SKM-1 treated with dmso at 0.1 percent for 144 hours (cell line): ENCODE data around the gene SLC5A10.

Experiments
- DNase-seq: peaks from one replicate; lab custom pipeline; 2025; ENCODE audit not compliant: unreplicated experiment; lab: John Stamatoyannopoulos, UW

The SLC5A10 gene

DNA sequence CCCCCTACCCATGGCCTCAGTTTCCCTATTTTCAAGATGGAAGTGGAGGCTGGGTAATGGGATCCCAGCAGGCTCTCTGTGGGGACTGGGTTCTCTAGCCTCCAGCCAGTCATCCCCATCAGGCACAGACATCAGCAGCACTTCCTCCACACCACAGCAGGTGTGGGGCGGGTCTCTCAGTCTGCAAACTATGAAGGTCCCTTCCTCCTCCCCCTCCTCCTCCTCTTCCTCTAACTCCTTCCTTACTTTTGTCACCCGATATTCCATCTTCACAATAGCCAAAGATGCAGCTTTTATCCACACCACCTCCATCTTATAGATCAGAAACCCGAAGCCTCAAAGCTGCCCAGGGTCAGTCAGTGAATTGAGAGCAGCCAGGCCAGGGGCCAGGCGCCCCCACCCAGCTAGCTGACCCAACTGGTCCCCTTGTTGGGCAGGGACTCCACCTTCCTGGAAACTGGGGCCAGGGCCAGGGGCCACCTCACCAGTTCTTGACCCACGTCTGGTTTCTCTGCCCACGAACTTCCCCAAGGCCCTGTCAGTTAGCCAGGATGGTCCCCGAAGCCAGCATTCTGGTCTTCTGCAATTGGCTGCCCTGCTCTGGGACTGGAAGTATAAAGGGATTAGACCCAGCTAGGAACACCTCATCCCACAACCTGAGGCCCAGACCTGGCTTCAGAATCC lies 50.1 kb downstream of the SLC5A10 start:
- no peak for DNase-seq

DNA sequence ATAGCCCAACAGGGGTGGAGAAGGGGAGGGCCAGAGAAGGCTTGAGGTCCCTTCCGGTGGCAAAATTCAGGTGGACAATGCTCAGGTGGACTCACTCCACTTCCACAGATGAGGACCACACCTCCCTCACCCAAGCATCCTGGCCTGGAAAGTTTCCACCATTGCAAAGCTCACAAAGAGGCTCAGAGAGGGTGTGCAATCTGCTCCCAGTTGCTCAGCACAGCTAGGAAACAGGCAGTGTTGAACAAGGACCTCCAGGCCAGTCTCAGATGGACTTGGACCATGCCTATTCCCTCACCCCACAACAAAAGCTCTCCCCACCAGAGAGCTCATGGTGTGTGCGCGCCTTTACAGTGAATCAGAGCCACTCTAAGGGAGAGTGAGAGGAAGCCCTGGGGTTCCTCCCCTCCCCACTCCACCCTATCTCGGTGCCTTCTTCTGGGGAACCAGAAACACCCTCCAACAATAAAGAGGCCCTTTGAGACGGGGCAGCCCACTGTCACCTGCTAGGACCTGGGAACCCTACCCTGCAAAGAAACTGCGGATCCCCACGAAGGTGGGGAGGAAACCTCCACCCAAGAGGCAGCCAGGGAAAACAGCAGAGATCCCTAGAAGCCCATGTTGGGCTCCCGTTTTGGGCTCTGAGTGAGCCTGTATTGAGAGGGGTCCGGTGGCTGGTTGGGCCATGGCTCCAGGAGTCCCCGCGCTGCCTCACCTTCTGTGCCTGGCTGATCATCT lies 51.0 kb downstream of the SLC5A10 start:
- no peak for DNase-seq

DNA sequence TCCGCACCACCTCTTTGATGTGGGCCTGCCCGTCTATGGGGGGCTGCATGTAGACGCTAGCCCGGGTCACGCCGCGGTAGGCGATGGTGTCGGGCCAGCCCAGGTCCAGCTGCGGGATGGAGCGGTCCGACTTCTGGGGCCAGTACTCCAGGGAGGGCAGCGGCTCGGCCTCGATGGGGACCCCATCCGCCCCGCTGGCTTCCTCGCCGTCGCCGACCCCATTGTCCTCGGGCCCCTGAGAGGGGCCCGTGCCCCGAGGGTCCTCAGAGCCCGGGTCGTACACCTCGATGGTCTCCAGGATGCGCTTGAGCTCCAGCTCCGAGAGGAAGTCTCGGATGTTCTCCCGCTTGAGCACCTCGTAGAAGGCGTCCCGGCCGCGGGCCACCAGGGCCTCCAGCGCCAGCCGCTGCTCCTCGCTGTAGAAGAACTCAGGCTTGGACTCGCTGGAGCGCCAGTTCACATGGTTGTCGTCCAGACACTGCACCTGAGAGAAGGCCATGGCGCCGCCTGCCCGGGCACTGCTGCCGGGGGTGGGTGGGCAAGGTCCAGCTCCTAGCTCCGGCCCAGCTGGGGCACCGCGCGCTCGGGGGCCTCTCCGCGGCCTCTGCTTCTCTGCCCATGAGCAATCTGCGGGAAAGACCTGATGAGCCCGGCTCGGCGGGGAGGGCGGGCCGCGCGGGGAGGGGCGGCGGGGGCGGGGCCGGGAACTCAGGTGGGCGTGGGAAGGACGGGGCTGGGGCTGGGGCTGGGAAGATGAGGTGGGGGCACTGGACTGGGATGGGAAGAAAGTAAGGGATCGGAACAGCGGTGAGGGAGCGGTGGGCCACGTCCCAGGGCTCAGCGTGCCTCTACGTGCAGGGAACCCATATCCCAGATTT lies 51.8 kb downstream of the SLC5A10 start:
- no peak for DNase-seq

DNA sequence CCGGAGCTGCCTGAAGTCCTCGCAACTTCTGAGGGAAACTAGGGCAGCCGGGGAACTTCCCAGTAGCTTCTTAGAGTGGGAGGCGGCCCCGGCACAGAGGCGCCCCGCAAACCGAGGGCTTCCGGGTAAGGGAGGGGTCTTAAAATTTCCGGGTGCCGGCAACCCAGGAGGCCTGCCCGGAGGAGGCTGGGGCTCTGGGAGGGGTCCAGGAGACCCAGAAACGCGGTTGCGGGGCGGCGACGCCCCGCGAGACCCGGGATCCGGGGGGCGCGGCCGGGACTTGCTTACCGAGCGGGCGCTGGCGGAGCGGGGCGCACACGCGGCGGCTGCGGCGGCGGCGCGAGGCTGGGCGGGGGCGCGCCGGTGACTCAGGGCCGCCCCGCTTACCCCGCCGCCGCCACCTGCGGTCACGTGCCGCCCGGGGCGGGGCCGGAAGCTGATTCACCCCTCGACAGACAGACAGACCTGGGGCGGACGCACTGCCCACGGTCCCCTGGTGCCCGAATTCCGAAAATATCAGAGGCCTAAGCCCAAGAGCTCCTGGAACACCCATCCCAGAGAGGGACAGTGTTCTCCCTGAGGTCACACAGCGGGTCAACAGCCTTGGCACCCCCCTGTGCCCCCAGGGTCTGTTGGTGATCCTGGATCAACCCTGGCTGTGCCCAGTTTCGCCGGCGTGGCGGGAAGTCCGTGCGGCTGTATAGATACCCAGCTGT lies 52.6 kb downstream of the SLC5A10 start, which contains the start of gene FAM83G:
FAM83G (minus strand) TSS at position 344 of the 716 bp plus-strand sequence. CDS start 723 bp downstream, outside the sequence.
- DNase-seq, result peak; percentile 29

DNA sequence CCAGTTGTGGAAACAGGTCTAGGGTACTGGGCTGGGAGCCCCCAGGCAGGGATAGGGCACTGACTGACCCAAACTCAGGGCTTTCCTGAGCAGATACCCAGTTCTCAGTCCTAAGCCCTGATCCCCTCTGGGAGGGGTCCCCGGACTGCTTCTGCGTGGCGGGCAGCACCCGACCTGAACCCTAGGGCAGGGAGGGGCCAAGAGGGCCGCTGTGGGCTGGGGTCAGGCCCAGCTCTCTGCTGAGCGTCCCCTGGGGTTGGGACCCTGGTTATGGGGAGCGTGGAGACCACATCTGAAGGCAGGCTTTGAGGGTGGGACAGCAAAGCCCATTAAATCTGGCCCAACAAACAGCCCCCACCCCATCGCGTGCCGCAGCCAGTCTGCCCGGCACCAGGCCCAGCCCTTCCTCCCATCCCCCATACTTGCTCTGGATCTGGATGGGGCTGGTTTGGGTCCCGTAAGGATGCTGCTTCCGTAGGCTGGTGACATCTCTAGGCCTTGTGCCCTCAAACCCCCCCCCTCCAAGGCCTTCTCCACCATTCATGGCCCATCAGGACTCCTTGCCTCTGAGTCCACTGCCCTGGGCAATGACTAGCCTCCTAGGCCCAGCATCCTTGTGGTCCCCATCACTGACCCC lies 53.3 kb downstream of the SLC5A10 start:
- no peak for DNase-seq

DNA sequence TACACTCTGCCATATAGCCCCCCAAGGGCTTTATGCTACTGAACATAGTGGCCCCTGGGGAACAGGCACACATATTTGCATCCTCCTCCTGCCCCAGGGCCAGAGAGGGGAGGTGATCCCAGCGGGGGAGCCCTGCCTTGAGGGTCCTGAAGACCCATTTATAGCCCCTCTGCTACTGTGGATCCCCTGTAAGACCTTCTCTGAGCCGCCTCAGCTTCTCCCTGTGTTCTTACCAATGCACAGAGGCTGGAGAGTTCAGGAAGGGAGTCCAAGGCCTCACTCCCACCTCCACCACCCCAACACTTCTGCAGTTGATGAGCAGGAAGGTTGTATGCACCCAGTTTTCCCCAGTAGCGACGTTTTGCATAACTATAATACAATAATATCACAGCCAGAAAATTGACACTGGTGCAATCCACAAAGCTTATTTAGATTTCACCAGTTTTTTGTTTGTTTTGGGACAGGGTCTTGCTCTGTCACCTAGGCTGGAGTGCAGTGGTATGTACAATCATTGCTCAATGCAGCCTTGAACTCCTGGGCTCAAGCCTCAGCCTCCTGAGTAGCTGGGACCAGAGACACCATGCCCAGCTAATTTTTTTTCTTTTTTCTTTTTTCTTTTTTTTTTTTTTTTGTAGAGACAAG lies 53.9 kb downstream of the SLC5A10 start:
- no peak for DNase-seq

DNA sequence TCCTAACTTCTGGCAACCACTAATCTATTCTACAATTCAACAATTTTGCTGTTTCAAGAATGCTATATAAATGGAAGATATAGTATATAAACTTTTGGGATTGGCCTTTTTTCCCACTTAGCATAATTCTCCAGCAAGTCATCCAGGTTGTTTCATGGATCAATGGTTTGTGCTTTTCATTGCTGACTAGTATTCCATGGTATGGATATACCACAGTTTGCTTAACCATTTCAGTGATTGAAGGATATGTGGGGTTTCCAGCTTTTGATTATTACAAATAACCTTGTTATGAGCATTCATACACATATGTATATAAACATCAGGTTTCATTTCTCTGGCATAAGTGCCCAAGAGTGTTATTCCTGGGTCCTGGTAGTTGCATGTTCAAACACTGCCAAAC lies 54.7 kb downstream of the SLC5A10 start:
- DNase-seq, result no peak

DNA sequence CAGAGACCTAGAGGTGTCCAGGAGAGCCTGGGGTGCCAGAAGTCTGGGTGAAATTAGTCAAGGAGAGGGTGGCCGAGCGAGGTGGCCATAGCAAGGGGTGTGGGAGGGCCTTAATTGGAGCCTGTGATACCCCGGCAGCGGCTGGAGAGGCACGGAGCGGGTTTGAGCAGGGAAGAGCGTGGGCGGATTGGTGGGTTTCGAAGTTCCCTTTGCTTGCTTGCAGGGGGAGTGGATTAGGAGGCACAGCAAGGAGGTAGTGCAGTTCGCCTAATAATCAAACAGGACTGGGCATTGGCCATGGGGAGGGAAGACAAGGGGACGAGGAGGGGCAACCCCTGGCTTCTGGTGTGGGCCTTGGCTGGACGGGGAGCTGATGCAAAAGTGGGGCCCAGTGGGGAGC lies 58.0 kb downstream of the SLC5A10 start:
- no peak for DNase-seq

DNA sequence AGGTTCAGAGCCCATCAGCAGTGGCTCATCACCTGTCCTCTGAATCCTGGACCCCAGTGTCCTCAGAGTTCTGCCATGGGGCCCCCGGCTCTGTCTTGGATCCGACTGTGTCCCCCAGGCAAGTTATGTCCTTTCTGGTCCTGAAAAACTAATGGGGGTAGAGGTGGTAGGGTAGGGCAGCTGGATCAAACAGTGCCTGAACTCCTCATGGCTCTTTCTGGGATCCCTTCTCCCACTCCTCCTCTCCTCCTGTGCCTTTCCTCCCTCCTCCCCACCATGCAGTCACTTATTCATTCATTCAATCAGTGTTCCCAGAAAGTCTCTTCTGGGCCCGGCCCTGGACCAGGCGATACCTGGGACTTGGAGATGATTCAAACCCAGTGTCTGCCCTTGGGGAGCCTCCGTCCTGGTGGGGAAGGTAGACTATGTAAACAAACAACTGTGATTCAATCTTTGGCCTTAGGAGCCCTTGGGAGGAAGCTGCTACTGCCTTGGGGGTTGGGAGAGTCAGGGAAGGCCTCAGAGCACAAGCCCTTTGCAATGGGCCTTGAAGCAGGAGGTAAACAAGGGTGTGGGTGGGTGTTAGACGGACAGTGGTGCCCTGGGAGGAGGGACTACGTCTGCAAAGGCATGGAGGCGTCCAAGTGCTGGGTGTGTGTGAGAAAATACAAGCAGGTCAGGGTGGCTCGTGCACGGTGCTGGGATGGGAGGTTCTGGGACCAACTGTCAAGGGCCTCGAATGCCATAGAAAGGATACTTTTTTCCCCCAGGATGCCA lies 59.0 kb downstream of the SLC5A10 start:
- no peak for DNase-seq

DNA sequence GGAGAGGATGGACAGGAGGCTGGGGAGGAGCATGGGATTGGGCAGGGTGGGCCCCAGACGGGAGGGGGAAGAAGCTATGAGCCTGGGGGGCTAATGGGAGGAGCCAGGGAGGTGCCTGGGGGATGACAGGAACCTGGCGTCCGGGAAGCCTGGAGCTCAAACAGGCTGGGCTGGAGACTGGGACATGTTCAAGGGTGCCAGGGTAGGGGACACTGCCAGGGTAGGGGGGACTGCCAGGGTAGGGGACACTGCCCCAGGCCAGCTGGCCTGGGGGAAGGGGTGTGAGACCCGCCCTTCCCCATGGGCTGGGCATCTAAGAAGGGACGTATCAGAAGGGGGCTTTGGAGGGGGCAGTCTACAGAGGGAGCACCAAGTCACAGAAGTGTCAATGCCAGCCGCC lies 59.6 kb downstream of the SLC5A10 start:
- DNase-seq, result no peak

DNA sequence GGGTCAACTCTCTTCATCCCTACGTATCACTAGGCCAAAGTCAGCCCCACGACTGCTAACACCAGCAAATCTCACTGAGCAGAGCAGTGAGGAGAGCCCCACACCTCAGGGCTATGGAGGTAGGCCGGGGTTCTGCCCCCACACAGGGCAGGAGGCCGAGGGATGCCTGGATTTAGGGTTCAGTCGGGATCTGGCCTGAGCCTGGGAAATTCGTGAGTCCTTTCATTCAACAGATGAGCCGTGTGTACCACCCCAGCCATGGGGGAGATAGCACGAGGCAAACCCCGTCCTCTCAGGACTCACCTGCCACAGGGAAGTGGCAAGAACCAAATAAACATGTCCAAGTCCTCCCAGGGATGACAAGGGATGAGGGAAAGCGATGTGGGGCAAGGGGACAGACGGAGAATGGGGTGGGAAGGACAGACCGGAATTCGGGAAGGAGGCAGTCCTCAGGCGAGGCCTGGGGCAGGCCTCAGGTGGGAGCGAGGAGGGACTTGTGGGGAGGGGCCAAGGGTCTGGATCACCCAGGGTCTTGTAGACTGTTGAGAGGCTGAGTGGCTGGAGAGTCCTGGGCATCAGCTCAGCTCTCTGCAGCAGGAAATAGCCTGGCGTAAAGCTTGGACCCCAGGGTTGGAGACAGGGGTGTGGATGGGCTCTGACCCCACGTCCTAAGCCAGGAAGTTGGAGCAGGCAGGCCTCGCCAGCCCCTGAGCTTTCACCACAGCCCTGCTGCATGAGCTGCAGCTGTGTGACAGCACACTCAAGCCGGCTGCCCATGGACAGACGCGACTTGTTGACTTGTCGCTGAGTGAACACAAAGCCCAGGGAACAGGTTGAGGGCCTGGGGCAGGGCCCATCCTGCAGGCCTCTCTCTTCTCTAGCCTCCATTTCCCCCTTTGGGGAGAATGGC lies 60.5 kb downstream of the SLC5A10 start:
- no peak for DNase-seq

DNA sequence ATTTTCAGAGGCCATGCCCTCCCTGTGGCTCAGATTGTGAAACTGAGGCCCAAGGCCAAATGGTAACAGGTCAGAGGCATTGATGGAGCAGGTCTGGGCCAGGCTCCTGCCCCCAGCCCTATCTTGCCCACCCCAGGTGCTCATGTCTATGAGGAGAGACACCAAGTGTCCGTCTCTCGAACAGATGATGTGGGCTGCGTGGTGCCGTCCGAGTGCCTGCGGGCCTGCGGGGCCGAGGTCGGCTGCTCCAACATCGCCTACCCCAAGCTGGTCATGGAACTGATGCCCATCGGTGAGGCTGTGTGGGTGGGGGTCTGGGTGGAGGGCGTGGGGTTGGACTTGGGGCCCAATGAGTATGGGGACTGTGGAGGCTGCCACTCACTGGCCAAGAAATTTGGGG lies 61.3 kb downstream of the SLC5A10 start:
- no peak for DNase-seq

DNA sequence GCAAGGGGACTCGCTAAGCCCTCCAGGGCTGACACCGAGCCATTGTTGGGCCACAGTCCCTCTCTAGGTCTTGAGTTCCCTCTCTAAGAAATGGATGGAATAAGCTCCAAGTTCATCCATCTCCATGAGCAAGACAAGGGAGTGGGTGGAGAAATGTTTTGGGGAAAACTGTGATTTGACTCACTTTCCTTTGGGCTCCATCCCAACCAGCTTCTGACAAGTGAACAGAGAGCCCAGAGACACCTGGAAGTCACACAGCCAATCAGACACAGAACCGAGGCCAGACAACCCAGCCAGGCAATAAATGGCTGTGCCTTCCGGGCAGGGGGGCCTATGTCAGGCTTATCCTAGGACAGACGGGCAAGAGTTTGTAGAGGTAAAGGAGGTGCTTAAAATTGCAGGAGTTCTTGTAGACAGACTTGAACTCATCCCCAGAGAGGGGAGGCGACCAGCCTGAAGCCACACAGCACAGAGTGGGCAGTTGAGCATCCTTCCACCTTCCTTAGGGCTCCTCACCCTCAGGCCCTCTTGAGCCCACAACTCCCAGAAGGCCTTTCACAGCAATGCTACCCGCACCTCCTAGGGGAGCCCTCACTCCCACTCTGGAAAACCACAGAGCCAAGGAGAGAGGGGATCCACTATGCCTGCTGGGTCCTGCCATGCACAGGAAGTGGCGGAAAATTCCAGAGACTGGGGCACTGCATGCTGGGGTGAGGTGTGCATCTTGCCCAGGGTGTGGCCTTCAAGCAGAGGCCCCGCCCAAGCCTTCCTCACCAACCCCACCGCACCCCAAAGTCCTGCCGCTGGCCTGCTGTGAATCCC lies 62.1 kb downstream of the SLC5A10 start:
- DNase-seq, result no peak

DNA sequence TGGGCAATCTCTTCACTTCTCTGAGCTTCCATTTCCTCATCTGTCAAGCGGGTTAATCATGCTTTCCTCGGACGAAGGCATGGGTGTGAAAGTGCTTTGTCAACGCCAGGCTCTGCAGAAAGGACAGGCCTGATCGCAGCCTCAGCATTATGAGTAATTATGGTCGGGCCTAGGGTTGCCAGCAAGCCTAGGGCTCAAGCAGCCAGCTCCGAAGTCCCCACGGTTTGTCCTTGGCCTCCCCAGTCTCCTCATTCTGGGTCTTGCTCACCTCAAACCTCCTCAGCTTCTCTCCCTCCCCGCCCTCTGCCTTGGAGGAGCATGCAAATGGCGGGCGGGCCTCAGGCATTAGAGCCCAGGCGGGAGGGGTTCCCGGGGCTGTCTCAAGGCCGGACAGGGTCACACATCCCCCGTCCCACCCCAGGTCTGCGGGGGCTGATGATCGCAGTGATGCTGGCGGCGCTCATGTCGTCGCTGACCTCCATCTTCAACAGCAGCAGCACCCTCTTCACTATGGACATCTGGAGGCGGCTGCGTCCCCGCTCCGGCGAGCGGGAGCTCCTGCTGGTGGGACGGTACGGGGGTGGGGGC lies 62.8 kb downstream of the SLC5A10 start:
- no peak for DNase-seq

DNA sequence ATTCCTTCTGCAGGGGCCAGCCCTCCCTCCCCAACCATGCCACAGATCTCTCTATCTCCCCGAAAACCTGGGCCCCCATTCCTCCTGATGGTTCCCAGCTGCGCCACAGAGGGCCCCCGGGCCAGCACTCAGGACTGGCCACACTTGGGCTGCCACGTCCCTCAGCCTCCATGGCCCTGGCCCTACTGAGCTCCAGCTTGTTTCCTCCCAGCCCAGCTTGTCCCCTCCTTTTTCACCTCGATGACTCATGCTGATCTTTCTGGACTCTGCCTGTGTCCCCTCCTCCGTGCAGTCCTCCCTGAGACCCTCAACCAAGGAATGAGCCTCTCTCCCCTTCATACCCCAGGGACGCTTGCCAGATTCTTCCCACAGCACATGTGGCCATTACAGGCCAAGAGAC lies 63.5 kb downstream of the SLC5A10 start:
- no peak for DNase-seq

DNA sequence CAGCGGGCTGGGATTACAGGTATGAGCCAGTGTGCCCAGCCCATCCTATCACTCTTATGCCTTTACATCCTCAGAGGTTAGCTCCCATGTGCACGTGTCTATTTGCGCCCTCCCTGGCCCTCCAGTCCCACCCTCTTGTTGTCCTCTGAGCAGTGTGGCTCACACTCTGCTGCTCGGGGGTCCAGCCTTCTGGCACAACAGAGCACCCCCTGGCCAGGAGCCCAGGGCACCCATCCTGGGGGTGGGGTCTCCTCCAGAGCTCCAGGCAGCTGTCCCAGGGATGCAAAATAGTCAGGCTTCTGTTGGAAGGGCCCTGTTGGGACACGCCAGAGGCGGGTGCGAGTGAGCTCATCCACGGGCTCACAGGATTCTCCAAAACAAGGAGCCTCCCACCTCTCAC lies 64.3 kb downstream of the SLC5A10 start:
- DNase-seq, result no peak

DNA sequence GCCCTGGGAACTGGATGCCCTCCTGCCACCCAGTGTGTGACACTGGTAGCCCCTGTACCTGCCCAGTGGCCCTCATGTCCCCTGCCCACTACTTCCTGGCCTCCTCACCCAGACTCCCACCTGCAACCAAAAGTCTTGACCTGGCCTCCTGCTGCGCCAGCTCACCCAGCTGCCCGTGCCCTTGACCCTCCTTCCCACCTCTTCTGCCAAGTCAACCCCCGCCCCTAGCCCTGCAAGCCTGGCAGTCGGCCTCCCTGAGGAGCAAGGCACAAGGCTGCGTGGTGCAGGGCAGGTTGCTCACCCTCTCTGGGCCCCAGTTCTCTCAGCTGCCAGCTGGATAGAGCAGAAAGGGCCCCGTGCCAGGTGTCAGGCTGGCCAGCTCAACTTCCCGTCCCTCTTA lies 64.9 kb downstream of the SLC5A10 start:
- no peak for DNase-seq
